Testis (tissue), 2 donors: ENCODE results near the gene RPS17.
"Not testable (repeated sequence)": the region's sequence is repeated elsewhere in the genome, so short reads cannot be mapped to it uniquely, and the experiment has no call there.

Experiments
- POLR2A ChIP-seq: fragments of 450-650 bp; IDR thresholded peaks from one replicate; pipeline ENCODE4 v1.6.1; 2017; ENCODE audit warnings: antibody characterized with exemption, mild to moderate bottlenecking, moderate library complexity
- TF ChIP-seq, protein P1 (sequence below), 3 experiments: fragments of 450-650 bp in 2 of 3; fragments of 200-600 bp in 1 of 3; sonication (generic) in 1 of 3; IDR thresholded peaks; one replicate each; pipeline ENCODE4 v1.5.1; 2016 to 2019; ENCODE audit warnings: antibody characterized with exemption in 3 of 3, mild to moderate bottlenecking in 2 of 3, moderate library complexity in 1 of 3

DNA sequence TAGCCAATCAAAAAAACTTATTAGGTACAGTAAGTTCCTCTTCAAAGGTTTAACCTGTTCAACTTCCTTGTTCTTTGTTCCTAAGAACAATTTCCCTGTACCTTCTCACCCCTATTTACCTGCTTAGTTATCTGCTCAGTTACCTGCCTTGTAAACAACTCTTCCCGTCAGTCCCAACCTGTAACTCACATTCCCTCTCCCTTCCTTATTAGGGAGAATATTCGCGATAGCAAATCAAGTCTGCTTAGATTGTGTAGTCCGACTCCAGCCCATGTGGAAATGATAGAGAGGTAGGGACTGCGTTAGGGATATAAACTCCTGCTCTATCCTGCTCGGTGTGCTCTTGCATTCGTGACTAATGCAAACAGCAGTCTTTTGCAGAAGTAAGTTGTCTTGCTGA is 53.2 kb downstream of the RPS17 start:
- TF ChIP-seq, protein P1, sequence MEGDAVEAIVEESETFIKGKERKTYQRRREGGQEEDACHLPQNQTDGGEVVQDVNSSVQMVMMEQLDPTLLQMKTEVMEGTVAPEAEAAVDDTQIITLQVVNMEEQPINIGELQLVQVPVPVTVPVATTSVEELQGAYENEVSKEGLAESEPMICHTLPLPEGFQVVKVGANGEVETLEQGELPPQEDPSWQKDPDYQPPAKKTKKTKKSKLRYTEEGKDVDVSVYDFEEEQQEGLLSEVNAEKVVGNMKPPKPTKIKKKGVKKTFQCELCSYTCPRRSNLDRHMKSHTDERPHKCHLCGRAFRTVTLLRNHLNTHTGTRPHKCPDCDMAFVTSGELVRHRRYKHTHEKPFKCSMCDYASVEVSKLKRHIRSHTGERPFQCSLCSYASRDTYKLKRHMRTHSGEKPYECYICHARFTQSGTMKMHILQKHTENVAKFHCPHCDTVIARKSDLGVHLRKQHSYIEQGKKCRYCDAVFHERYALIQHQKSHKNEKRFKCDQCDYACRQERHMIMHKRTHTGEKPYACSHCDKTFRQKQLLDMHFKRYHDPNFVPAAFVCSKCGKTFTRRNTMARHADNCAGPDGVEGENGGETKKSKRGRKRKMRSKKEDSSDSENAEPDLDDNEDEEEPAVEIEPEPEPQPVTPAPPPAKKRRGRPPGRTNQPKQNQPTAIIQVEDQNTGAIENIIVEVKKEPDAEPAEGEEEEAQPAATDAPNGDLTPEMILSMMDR (IDR thresholded peaks at IDR 0.05) = not testable (repeated sequence)
- TF ChIP-seq POLR2A = not testable (repeated sequence)
